ENCODE measurements around the gene ITGB2.

The ITGB2 gene

DNA sequence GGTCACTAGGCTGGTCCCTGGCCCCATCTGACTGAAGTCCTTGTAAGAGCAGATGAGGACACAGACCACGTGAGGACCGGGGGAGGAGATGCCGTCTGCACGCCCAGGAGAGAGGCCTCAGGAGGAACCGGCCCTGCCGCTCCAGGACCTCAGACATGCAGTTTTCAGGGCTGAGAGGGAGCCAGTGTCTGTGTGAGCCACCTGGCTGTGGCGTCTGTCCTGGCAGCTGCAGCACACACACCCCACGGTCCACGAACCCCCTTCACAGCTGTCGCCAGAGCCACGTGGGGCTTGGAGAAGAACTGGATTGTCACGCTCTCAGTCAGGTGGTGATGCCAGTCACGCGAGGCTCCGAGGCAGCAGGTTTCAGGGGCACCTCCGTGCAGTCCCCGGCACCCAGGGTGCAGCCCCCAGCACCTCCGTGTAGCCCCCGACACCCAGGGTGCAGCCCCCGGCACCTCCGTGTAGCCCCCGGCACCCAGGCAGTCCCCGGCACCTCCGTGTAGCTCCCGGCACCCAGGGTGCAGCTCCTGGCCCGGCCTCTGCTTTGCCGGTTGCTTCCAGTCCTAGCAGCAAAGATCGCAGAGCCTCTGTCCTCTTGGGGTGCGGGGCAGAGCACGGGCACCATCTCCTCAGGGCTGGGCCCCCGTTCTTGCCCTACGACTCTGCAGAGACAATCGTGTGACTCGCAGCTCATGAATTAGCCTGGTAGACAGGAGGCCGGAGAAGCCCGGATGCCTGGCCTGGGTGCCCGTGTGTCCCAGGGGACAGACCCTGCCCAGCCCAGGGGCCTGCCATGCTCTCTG lies 83.8 kb downstream of the ITGB2 start:
- TF ChIP-seq, protein P1, sequence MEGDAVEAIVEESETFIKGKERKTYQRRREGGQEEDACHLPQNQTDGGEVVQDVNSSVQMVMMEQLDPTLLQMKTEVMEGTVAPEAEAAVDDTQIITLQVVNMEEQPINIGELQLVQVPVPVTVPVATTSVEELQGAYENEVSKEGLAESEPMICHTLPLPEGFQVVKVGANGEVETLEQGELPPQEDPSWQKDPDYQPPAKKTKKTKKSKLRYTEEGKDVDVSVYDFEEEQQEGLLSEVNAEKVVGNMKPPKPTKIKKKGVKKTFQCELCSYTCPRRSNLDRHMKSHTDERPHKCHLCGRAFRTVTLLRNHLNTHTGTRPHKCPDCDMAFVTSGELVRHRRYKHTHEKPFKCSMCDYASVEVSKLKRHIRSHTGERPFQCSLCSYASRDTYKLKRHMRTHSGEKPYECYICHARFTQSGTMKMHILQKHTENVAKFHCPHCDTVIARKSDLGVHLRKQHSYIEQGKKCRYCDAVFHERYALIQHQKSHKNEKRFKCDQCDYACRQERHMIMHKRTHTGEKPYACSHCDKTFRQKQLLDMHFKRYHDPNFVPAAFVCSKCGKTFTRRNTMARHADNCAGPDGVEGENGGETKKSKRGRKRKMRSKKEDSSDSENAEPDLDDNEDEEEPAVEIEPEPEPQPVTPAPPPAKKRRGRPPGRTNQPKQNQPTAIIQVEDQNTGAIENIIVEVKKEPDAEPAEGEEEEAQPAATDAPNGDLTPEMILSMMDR (IDR thresholded peaks at IDR 0.05; ENCODE audit: borderline replicate concordance, control extremely low read depth, extremely low read depth, insufficient read depth, missing control alignments): no peak
- no peak for DNase-seq (ENCODE audit: low spot score)
- in situ Hi-C loops (cut with MboI; ENCODE audit: low sequenced_read_pairs, unreplicated experiment): no loop called here

DNA sequence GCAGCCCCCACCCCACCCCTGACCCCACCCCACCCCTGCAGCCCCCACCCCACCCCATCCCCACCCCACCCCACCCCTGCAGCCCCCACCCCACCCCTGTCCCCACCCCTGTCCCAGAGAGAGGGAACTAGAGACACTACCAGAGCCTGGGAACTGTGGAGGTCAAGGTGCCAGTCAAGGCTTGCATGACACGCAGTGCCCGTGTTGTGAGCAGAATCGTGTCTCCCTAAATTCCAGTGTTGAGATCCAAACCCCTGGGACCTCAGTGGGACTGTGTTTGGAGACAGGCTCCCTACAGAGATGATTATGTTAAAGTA lies 84.4 kb downstream of the ITGB2 start:
- in situ Hi-C loops (cut with MboI; ENCODE audit: low sequenced_read_pairs, unreplicated experiment): no loop called here
- no peak for DNase-seq (ENCODE audit: low spot score)
- TF ChIP-seq, protein P1 (IDR thresholded peaks at IDR 0.05; ENCODE audit: borderline replicate concordance, control extremely low read depth, extremely low read depth, insufficient read depth, missing control alignments): no peak
